ENCODE measurements around the gene SCN3A.

DNA sequence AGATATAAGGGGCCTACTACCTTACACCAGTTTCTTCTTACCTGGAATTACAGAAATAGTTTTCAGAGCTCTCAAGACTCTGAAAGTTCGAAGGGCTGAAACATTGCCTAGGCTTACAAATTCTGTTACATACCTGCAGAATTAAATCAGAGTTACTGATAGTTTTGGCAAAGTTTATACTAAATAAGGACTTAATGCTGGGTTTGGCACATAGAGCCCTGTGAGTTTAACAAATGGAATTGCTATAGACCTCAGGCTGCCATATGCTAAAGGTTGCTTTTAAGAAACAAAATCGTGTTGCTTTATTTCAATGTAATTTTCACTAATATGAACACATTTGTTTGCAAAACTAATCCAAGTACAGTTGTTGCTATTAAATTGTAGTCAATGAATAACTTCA is 40.1 kb downstream of the SCN3A start:
- no peak for TF ChIP-seq MAFK (IDR thresholded peaks at IDR 0.05; ENCODE audit: low read depth, low read length)
- no peak for TF ChIP-seq RCOR1 (IDR thresholded peaks at IDR 0.05; ENCODE audit: insufficient replicate concordance, low read length)
- TF ChIP-seq, protein P1, sequence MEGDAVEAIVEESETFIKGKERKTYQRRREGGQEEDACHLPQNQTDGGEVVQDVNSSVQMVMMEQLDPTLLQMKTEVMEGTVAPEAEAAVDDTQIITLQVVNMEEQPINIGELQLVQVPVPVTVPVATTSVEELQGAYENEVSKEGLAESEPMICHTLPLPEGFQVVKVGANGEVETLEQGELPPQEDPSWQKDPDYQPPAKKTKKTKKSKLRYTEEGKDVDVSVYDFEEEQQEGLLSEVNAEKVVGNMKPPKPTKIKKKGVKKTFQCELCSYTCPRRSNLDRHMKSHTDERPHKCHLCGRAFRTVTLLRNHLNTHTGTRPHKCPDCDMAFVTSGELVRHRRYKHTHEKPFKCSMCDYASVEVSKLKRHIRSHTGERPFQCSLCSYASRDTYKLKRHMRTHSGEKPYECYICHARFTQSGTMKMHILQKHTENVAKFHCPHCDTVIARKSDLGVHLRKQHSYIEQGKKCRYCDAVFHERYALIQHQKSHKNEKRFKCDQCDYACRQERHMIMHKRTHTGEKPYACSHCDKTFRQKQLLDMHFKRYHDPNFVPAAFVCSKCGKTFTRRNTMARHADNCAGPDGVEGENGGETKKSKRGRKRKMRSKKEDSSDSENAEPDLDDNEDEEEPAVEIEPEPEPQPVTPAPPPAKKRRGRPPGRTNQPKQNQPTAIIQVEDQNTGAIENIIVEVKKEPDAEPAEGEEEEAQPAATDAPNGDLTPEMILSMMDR (conservative IDR thresholded peaks at IDR 0.05; ENCODE audit: low read depth, low read length) = no peak
- no peak for TF ChIP-seq POLR2A (IDR thresholded peaks at IDR 0.05; ENCODE audit: low read depth, low read length)
- no peak for TF ChIP-seq RAD21 (IDR thresholded peaks at IDR 0.05; ENCODE audit: low read length)
- TF ChIP-seq CEBPB (IDR thresholded peaks at IDR 0.05; ENCODE audit: low read depth, low read length) = no peak

Data from IMR-90 (cell line).